ENCODE data around the gene SDF2L1. TPM values are rescaled to one million over a fixed set of nuclear protein-coding genes. Genes with fewer than 3 reads are reported as not detected.
A peak's percentile ranks its signal among the peaks of the same experiment; 100 is the strongest.

SDF2L1 gene
- total RNA-seq, 1 donor from 2014 or later, result 32.4 TPM

DNA sequence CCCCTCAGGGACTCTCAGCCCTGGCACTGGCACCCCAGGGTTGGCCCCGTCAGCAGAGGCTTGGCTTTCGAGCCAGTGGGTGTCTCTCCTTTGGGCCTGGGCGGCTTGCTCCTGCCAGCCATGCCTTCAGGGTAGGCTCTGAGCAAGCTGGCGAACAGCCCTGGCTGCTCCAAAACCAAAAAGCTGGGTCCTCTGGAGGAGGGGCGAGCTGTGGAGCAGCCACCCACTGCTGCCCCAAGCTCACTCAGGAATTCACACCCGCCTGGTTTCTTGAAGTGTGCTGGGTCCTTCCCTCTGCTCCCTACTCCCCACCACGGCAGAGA lies 18.5 kb upstream of the SDF2L1 start:
- no peak for DNase-seq (ENCODE audit: low spot score)
- Mint-ChIP-seq H3K36me3 (ENCODE audit: low read depth, unreplicated experiment) (peaks cover 21% of the 10 kb centered on the region), H3K27ac (ENCODE audit: unreplicated experiment) (no peak overlapping the region), H3K4me3 (ENCODE audit: unreplicated experiment) (no peak overlapping the region), H3K4me1 (ENCODE audit: unreplicated experiment) (peaks cover 4% of the 10 kb centered on the region), H3K9me3 (ENCODE audit: unreplicated experiment) (no peaks in the 10 kb centered on the region), H3K27me3 (ENCODE audit: unreplicated experiment) (peaks cover 4% of the 10 kb centered on the region)
- TF ChIP-seq, protein P1, sequence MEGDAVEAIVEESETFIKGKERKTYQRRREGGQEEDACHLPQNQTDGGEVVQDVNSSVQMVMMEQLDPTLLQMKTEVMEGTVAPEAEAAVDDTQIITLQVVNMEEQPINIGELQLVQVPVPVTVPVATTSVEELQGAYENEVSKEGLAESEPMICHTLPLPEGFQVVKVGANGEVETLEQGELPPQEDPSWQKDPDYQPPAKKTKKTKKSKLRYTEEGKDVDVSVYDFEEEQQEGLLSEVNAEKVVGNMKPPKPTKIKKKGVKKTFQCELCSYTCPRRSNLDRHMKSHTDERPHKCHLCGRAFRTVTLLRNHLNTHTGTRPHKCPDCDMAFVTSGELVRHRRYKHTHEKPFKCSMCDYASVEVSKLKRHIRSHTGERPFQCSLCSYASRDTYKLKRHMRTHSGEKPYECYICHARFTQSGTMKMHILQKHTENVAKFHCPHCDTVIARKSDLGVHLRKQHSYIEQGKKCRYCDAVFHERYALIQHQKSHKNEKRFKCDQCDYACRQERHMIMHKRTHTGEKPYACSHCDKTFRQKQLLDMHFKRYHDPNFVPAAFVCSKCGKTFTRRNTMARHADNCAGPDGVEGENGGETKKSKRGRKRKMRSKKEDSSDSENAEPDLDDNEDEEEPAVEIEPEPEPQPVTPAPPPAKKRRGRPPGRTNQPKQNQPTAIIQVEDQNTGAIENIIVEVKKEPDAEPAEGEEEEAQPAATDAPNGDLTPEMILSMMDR (IDR thresholded peaks at IDR 0.05; ENCODE audit: unreplicated experiment), result no peak

DNA sequence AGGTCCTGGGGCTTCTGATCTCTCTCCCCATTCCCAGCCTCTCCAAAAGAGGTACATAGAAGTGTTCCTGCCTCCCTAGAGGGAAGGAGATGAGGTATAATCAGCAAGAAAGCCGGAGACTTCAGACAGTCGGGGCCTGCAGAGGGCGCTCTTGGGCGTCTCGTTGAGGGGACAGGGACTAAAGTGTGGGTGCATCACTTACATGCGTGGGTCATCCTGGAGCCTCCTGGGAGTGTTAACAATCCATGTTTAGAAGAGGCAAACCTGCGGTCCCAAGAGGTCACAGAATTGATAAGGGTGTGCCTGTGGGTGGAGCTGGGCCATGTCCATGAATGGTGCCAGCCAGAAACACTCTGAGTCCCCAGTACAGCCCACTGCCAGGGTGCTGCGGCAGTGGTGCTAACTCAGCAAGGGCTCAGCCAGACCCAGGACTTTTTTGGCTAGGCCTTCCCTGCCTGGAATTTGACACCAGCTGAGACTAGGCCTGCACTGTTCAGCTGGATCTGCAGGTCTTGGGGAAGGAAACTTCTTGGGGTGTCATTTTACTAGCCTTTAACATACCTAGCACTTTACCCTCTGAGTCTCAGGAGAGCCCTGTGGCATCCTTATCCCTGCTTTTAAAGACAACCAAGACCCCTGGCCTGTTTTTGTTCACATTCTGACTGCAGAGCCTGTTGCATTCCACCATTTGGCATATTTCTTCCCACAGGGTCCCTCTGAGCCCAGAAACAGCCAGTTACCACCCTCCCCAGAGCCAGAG lies 17.8 kb upstream of the SDF2L1 start:
- Mint-ChIP-seq H3K27me3 (ENCODE audit: unreplicated experiment) (peaks cover 4% of the 10 kb centered on the region), H3K9me3 (ENCODE audit: unreplicated experiment) (no peaks in the 10 kb centered on the region), H3K4me3 (ENCODE audit: unreplicated experiment) (no peak overlapping the region), H3K36me3 (ENCODE audit: low read depth, unreplicated experiment) (peaks cover 21% of the 10 kb centered on the region), H3K27ac (ENCODE audit: unreplicated experiment) (peak overlapping the region; percentile 26), H3K4me1 (ENCODE audit: unreplicated experiment) (peaks cover 4% of the 10 kb centered on the region)
- DNase-seq (ENCODE audit: low spot score), result peak; percentile 63
- TF ChIP-seq, protein P1 (IDR thresholded peaks at IDR 0.05; ENCODE audit: unreplicated experiment), result peak; percentile 28

DNA sequence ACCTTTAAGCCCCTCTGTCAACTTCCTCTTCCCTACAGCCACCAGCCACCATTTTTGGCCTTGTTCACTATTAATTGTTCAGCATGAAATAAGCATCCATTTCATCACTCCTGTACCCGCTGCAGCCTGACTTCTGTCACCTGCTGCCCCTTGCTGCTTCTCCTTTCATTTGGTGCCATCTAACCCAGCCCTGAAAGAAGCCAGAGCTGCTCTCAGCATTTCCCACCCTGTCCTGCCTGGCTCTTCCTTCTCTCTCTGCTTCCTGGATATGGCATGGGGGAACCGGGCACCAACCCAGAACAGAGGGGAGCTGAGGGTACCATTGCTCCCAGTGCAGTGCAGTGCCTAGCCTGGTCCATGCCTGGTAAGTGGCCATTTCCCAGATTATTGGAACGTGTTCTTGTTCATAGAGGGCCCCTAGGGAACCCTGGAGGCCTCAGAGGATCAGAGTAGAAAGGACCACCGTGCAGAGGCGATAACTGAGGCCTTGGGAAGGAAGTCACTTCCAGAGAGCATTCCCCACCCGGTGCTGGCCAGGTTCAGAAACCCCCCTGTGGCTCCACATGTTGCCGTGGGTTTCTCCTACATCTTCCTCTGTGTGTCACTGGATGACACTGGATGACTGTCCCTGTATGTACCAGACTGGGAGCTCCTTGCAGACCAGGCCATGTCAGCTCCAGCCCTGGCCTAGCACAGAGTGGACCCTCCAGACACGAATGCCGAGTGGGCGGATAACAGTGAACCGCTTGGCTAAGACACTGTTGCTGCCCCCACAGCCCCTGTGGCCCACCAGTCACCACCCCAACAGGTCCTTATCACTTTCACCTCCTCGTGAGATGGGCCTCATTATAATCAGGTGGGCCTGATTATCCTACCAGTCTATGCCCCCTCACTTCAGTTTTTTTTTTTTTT lies 17.0 kb upstream of the SDF2L1 start:
- H3K4me3 Mint-ChIP-seq (ENCODE audit: unreplicated experiment), result no peak overlapping the region
- no peak for DNase-seq (ENCODE audit: low spot score)
- TF ChIP-seq, protein P1 (IDR thresholded peaks at IDR 0.05; ENCODE audit: unreplicated experiment), result no peak
- H3K36me3 Mint-ChIP-seq (ENCODE audit: low read depth, unreplicated experiment), result peaks cover 20% of the 10 kb centered on the region
- peaks cover 4% of the 10 kb centered on the region for H3K4me1 Mint-ChIP-seq (ENCODE audit: unreplicated experiment)
- peak overlapping the region; percentile 30 for H3K27ac Mint-ChIP-seq (ENCODE audit: unreplicated experiment)
- peaks cover 4% of the 10 kb centered on the region for H3K27me3 Mint-ChIP-seq (ENCODE audit: unreplicated experiment)
- no peaks in the 10 kb centered on the region for H3K9me3 Mint-ChIP-seq (ENCODE audit: unreplicated experiment)

DNA sequence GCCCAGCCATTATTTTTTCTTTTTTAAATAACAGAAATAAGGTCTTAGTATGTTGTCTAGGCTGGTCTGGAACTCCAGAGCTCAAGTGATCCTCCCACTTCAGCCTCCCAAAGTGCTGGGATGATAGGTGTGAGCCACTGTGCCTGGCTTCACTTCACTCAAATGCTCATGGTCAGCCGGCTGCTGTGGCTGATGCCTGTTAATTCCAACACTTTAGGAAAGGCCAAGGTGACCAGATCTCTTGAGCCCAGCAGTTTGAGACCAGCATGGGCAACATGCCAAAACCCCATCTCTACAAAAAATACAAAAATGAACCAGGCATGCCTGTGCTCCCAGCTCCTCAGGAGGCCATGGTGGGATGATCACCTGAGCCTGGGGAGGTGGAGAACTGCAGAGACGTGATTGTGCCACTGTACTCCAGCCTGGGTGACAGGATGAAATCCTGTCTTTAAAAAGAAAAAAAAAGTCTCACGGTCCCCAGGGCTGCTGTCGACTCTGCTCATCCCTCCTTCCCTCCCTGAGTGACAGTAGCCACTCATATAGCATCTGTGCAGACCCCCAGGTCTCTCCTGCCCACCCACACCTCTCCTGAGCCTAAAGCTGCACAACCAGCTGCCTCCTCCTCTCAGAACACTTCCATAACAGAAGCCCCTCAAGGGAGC lies 15.9 kb upstream of the SDF2L1 start:
- peaks cover 5% of the 10 kb centered on the region for H3K27me3 Mint-ChIP-seq (ENCODE audit: unreplicated experiment)
- peaks cover 4% of the 10 kb centered on the region for H3K4me1 Mint-ChIP-seq (ENCODE audit: unreplicated experiment)
- no peak overlapping the region for H3K27ac Mint-ChIP-seq (ENCODE audit: unreplicated experiment)
- TF ChIP-seq, protein P1 (IDR thresholded peaks at IDR 0.05; ENCODE audit: unreplicated experiment), result no peak
- H3K36me3 Mint-ChIP-seq (ENCODE audit: low read depth, unreplicated experiment), result peaks cover 18% of the 10 kb centered on the region
- H3K4me3 Mint-ChIP-seq (ENCODE audit: unreplicated experiment), result no peak overlapping the region
- no peaks in the 10 kb centered on the region for H3K9me3 Mint-ChIP-seq (ENCODE audit: unreplicated experiment)
- no peak for DNase-seq (ENCODE audit: low spot score)

Data from endothelial cell (in vitro differentiated cells).